Astrocyte (in vitro differentiated cells and primary cell): Measurements from ENCODE around the gene CTDSPL.

Experiments
- CTCF ChIP-seq: IDR thresholded peaks from 2 replicates; pipeline ENCODE4 v1.5.1; 2011; ENCODE audit warnings: low read depth, mild to moderate bottlenecking, inconsistent platforms, low read length, moderate library complexity; ENCODE audit not compliant: insufficient read depth
- EZH2 ChIP-seq: IDR thresholded peaks from 2 replicates; pipeline ENCODE4 v1.6.1; 2012; ENCODE audit warnings: mild to moderate bottlenecking, low read length, inconsistent platforms; ENCODE audit not compliant: insufficient read depth

GRCh38 chr3:38000965-38001455 lies 139.3 kb downstream of the CTDSPL start:
- TF ChIP-seq CTCF (no peak), EZH2 (no peak)
